Cerebellar cortex (tissue), 1 donor: ENCODE results near the gene SDR9C7.
"Not testable (repeated sequence)": the region's sequence is repeated elsewhere in the genome, so short reads cannot be mapped to it uniquely, and the experiment has no call there.

Experiments used
- DNase-seq: peaks from one replicate; pipeline ENCODE4 v3.0.0-alpha.2; 2015; ENCODE audit warnings: low spot score

Gene SDR9C7

GRCh38 chr12:56916296-56916995, 17.8 kb downstream of the SDR9C7 start:
- no peak for DNase-seq

- no peak for DNase-seq
Measured at GRCh38 chr12:56914724-56915123, 19.5 kb downstream of the SDR9C7 start.

- DNase-seq = no peak
Measured at GRCh38 chr12:56914256-56914655, 20.0 kb downstream of the SDR9C7 start.

- DNase-seq = not testable (repeated sequence)
Measured at GRCh38 chr12:56909403-56909802, 24.8 kb downstream of the SDR9C7 start.

- no peak for DNase-seq
Measured at GRCh38 chr12:56908136-56908535, 26.1 kb downstream of the SDR9C7 start.

GRCh38 chr12:56905852-56906251, 28.4 kb downstream of the SDR9C7 start:
- DNase-seq = no peak

- no peak for DNase-seq
Measured at GRCh38 chr12:56903374-56903773, 30.8 kb downstream of the SDR9C7 start.

GRCh38 chr12:56901313-56901712, 32.9 kb downstream of the SDR9C7 start:
- not testable (repeated sequence) for DNase-seq

- DNase-seq = no peak
Measured at GRCh38 chr12:56900583-56900982, 33.6 kb downstream of the SDR9C7 start.

- DNase-seq = no peak
Measured at GRCh38 chr12:56898938-56899337, 35.3 kb downstream of the SDR9C7 start.

GRCh38 chr12:56897844-56898361, 36.3 kb downstream of the SDR9C7 start:
- no peak for DNase-seq

- no peak for DNase-seq
Measured at GRCh38 chr12:56896082-56896481, 38.1 kb downstream of the SDR9C7 start.

GRCh38 chr12:56894698-56895368, 39.4 kb downstream of the SDR9C7 start:
- DNase-seq = no peak

- not testable (repeated sequence) for DNase-seq
Measured at GRCh38 chr12:56891885-56892284, 42.3 kb downstream of the SDR9C7 start.

- no peak for DNase-seq
Measured at GRCh38 chr12:56886319-56886718, 47.9 kb downstream of the SDR9C7 start.

- DNase-seq = no peak
Measured at GRCh38 chr12:56885316-56885715, 48.9 kb downstream of the SDR9C7 start.

GRCh38 chr12:56884421-56884820, 49.8 kb downstream of the SDR9C7 start:
- DNase-seq = no peak

- not testable (repeated sequence) for DNase-seq
Measured at GRCh38 chr12:56882407-56882806, 51.8 kb downstream of the SDR9C7 start.

GRCh38 chr12:56880125-56880992, 53.8 kb downstream of the SDR9C7 start:
- DNase-seq = no peak

- DNase-seq = not testable (repeated sequence)
Measured at GRCh38 chr12:56879240-56880124, 54.7 kb downstream of the SDR9C7 start.

GRCh38 chr12:56878010-56878339, 56.2 kb downstream of the SDR9C7 start:
- DNase-seq = no peak
